ENCODE data around the gene DSP.

Gene DSP

DNA sequence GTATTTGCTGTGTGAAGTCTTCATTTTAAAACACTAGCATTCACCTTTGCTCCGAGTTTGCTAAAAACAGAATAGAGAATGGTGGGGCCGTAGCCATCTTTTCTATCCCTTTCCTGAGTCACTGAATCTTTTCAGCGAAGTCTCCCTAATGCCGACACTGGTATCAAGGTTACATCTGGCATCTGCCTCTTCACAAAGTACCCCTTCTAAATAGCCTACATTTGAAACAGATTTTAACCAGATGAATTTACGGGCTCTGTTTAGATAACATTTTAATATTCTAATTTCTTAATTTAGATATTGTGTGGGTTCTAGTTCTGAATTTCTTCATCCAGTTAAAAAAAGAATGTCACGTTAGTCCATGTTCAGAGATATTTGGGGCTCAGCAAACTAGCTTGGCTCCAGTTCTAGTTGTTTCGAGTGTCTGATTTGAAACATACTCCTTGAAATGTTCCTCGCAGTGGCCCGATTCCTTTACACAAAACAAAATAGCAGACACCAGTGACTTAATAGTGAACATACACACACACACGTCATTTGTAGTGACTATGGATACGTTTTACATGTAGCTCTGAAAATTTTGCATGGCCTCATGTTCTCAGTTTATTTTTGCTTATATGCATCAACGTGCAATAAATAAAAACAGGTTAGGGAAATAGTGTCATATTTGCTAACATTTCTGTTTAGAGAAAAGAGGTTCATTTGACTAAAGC, 15.1 kb downstream of the DSP start:
- no peak for DNase-seq (ENCODE audit: low read depth)
- TF ChIP-seq, protein P1, sequence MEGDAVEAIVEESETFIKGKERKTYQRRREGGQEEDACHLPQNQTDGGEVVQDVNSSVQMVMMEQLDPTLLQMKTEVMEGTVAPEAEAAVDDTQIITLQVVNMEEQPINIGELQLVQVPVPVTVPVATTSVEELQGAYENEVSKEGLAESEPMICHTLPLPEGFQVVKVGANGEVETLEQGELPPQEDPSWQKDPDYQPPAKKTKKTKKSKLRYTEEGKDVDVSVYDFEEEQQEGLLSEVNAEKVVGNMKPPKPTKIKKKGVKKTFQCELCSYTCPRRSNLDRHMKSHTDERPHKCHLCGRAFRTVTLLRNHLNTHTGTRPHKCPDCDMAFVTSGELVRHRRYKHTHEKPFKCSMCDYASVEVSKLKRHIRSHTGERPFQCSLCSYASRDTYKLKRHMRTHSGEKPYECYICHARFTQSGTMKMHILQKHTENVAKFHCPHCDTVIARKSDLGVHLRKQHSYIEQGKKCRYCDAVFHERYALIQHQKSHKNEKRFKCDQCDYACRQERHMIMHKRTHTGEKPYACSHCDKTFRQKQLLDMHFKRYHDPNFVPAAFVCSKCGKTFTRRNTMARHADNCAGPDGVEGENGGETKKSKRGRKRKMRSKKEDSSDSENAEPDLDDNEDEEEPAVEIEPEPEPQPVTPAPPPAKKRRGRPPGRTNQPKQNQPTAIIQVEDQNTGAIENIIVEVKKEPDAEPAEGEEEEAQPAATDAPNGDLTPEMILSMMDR (IDR thresholded peaks at IDR 0.05; ENCODE audit: control insufficient read depth, extremely low read depth, insufficient read depth) = no peak
- H3K4me3 ChIP-seq (ENCODE audit: low read depth, low read length) = no peak overlapping the region

DNA sequence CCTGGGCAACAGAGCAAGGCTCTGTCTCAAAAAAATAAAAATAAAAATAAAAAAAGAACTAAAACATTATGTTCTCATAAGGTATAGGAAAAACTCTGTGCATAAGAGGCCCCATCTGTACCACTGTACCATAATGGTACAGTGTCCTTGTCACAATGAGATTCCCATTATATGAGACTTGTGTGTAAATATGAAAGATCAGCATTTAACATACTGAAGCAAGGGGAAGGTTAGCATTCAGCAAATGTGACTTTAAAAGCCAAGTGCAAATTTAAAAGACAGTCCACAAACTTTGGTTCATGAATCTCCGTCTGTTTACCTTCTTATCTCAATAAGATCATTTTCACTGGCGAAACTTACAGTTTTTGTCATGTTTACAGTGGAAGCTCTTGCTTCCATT, 16.2 kb downstream of the DSP start:
- TF ChIP-seq, protein P1 (IDR thresholded peaks at IDR 0.05; ENCODE audit: control insufficient read depth, extremely low read depth, insufficient read depth) = no peak
- H3K4me3 ChIP-seq (ENCODE audit: low read depth, low read length) = no peak overlapping the region
- peak; percentile 69 for DNase-seq (ENCODE audit: low read depth)

DNA sequence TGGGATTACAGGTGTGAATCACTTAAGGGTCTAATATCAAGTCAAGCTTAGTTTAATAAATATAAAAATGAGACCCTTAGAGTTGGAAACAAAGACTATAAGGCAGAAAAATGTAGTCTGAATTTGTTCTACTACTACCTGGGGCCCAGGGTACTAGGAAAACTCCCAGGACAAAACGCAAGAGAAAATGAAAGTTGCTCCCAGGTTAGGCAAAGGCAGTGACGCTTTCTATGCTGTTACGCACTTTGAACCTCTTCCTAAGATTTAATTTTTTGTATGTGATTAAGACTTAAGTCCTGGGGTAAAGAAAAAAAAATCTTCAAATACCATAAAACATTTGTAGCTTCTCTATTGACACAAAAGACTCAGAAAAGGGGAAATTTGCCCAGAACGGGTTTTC, 17.3 kb downstream of the DSP start:
- TF ChIP-seq, protein P1 (IDR thresholded peaks at IDR 0.05; ENCODE audit: control insufficient read depth, extremely low read depth, insufficient read depth) = no peak
- H3K4me3 ChIP-seq (ENCODE audit: low read depth, low read length) = no peak overlapping the region
- DNase-seq (ENCODE audit: low read depth) = no peak

DNA sequence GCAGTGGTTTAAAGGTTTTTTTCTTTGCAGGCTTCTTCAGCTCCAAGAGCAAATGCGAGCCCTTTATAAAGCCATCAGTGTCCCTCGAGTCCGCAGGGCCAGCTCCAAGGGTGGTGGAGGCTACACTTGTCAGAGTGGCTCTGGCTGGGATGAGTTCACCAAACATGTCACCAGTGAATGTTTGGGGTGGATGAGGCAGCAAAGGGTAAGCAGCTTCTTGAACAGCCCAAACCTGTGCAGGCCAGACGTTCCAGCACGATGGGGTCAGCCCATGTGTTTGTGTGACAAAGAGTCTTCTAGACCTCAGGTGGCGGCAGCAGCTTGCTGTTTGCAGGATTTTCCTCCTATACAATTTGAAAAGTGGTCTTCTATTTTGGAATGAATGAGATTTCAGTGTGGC, 17.7 kb downstream of the DSP start:
- TF ChIP-seq, protein P1 (IDR thresholded peaks at IDR 0.05; ENCODE audit: control insufficient read depth, extremely low read depth, insufficient read depth) = no peak
- DNase-seq (ENCODE audit: low read depth) = no peak
- H3K4me3 ChIP-seq (ENCODE audit: low read depth, low read length) = no peak overlapping the region

DNA sequence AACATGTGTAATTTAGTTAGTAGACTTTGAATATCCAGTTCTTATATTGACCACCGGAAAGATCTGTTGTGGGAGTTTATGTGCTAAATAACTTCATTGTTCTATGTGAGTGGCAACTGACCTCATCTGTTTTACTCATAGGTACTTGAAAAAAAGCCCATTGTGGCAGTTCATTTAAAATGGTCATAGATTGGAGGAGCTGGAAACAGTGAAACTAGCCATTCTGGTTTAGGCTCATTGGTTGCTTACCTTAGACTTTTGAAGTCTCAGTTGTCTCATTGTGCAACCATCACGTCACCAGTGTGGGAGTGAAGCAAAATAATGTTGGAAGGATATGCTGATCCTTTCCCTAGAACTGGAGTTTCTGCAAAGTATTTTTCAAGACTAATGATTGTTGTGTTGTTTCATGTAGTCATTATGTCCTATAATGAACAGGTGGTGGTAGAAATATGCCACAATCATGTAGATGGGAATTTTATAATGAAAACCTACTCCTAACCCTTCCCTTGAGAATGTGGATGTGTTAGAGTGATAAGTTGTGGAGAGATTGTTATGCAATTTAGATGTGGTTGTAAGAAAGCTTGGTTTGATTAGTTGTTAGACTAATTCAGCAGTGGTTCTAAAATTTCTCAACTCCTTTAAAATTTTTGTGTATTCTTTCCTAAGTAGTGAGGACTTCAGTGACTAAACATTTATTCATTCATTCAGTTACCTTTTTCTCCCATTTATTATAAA, 18.3 kb downstream of the DSP start:
- H3K4me3 ChIP-seq (ENCODE audit: low read depth, low read length) = no peak overlapping the region
- TF ChIP-seq, protein P1 (IDR thresholded peaks at IDR 0.05; ENCODE audit: control insufficient read depth, extremely low read depth, insufficient read depth) = no peak
- DNase-seq (ENCODE audit: low read depth) = no peak

DNA sequence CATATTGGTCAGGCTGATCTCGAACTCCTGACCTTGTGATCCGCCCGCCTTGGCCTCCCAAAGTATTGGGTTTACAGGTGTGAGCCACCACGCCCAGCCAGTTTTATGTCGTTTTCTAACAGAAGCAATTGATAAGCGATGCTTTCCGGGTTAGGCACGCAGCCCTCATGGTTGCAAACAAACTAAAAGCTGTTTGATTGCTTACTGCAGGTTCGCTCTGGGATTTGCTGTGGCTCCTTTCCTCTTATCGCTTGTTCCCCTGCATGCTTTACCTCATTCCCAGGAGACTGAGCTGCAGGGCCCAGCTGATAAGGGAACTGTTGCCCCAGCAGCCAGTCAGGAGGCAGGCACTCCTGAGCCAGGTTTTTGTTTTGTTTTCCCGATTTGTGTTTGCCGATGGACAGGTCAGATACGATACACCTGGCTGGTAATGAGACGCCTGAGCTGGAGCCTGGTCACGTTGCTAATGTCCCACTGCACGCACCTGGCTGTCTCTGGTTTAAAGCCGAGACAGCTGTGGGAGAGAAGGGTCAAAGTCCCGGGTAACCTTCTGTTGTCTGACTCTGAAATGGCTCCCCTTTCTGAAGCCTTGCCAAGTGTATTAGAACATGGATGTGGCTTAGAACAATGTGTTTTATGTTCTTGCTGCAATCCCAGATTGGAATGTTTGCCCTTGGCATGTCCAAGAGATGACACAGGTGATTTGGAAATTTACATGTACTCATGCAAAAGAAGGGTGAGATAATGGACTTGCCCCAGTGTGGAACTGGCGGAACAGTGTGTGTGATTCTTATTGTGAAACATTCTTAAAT, 19.9 kb downstream of the DSP start:
- H3K4me3 ChIP-seq (ENCODE audit: low read depth, low read length) = peak overlapping the region; percentile 14; the same call in 1 of the 2 replicates
- TF ChIP-seq, protein P1 (IDR thresholded peaks at IDR 0.05; ENCODE audit: control insufficient read depth, extremely low read depth, insufficient read depth) = no peak
- peak; percentile 98 for DNase-seq (ENCODE audit: low read depth)

Measured in LNCaP clone FGC (cell line).